BJ (cell line): ENCODE measurements around the gene DPRX. TPM values are rescaled to one million over a fixed set of nuclear protein-coding genes. Genes with fewer than 3 reads are reported as not detected.

ENCODE experiments used
- CTCF ChIA-PET: fragments of 350-600 bp; formaldehyde crosslinking; extraction: SDS; loops from one replicate; lab custom pipeline; 2021; ENCODE audit warnings: antibody characterized with exemption, inconsistent platforms; lab: Yijun Ruan, JAX
- POLR2A ChIA-PET: fragments of 300-600 bp; sonication (Branson Sonifier 250); formaldehyde crosslinking; extraction: SDS; loops from one replicate; lab custom pipeline; 2021; ENCODE audit warnings: antibody characterized with exemption; lab: Charles Lee
- DNase-seq: peaks from one replicate; pipeline ENCODE4 v3.0.0-alpha.2; 2011; ENCODE audit warnings: low read depth
- H3K27me3 ChIP-seq: 2 replicates; pipeline ENCODE4 v1.6.0; 2011; ENCODE audit warnings: low read length; ENCODE audit not compliant: control insufficient read depth, insufficient read depth
- H3K36me3 ChIP-seq: 2 replicates; pipeline ENCODE4 v1.5.1; 2011; ENCODE audit warnings: low read length; ENCODE audit not compliant: control insufficient read depth, insufficient read depth
- H3K4me3 ChIP-seq: 2 replicates; pipeline ENCODE4 v1.5.1; 2011; ENCODE audit warnings: low read depth, mild to moderate bottlenecking, control low read depth, low read length
- polyA plus RNA-seq: library from polyadenylated mRNA; depleted of rRNA; stranded (reverse); fragments of >200 nt; gene quantifications from 2 replicates; pipeline ENCODE4 v1.2.3, GENCODE V29; 2011; rRNA removed
- small RNA-seq: library from RNA; depleted of rRNA; stranded (forward); fragments of <200 nt; gene quantifications from one replicate; pipeline ENCODE3, GENCODE V24; 2012; ENCODE audit warnings: low replicate concordance, low read depth; ENCODE audit not compliant: insufficient read length
- TF ChIP-seq, protein P1 (sequence below): IDR thresholded peaks from 2 replicates; pipeline ENCODE4 v1.5.1; 2011; ENCODE audit warnings: low read depth, mild to moderate bottlenecking, control low read depth, inconsistent platforms, low read length, moderate library complexity; ENCODE audit not compliant: insufficient read depth

DPRX gene
- polyA plus RNA-seq, 1 experiment, result not detected

DNA sequence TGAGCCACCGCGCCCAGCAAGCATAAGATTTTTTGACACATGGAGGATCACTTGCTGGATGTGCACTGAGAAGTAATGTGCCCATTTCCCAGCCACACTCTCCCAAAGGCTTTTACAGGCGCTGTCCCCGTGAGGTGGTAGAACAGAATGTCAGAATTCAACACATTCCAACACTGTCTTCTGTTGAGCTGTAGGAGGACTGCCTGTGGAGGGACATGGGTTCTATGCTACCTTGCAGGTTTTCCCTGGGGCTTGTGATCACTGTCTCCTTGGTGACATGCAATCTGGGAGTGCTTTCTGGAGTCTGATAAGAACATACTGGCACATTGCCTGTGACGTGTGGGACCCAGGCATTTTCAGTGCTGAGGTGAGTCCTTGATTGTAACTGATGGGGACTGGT lies 38.5 kb downstream of the DPRX start:
- CTCF ChIA-PET, result interaction anchor here (1.2 kb wide), 1 partner anchor 11 kb away, joined by 3 read pairs; no protein-coding TSS in a partner anchor
- POLR2A ChIA-PET, result no interaction called here
- TF ChIP-seq, protein P1, sequence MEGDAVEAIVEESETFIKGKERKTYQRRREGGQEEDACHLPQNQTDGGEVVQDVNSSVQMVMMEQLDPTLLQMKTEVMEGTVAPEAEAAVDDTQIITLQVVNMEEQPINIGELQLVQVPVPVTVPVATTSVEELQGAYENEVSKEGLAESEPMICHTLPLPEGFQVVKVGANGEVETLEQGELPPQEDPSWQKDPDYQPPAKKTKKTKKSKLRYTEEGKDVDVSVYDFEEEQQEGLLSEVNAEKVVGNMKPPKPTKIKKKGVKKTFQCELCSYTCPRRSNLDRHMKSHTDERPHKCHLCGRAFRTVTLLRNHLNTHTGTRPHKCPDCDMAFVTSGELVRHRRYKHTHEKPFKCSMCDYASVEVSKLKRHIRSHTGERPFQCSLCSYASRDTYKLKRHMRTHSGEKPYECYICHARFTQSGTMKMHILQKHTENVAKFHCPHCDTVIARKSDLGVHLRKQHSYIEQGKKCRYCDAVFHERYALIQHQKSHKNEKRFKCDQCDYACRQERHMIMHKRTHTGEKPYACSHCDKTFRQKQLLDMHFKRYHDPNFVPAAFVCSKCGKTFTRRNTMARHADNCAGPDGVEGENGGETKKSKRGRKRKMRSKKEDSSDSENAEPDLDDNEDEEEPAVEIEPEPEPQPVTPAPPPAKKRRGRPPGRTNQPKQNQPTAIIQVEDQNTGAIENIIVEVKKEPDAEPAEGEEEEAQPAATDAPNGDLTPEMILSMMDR, result no peak
- DNase-seq, result no peak
- H3K4me3 ChIP-seq, result no peak overlapping the region
- no peaks in the 10 kb centered on the region for H3K36me3 ChIP-seq
- no peaks in the 10 kb centered on the region for H3K27me3 ChIP-seq

GRCh38 chr19:53671663-53672062 lies 39.9 kb downstream of the DPRX start:
- Histone ChIP-seq H3K27me3 (no peaks in the 10 kb centered on the region), H3K36me3 (no peaks in the 10 kb centered on the region), H3K4me3 (no peak overlapping the region)
- TF ChIP-seq, protein P1, result no peak
- DNase-seq, result no peak
- POLR2A ChIA-PET, result no interaction called here
- CTCF ChIA-PET, result interaction anchor here (1.2 kb wide), 1 partner anchor 10 kb away, joined by 3 read pairs; no protein-coding TSS in a partner anchor

Small RNA genes within 50 kb of the gene (small RNA-seq; reads per million reads assigned to genes)
- gene MIR1323 (not detected), gene MIR498 (not detected), gene MIR512-1 (not detected), gene MIR512-2 (not detected), gene MIR515-1 (not detected), gene MIR515-2 (not detected), gene MIR519C (0.84 reads per million), gene MIR519E (not detected), gene MIR520E (not detected), gene RNU6-698P (not detected)

Other genes starting within 250 kb of the DPRX start
- gene ZNF765, start 236.8 kb upstream of the DPRX start, polyA plus RNA-seq, result 2.9 and 3.9 TPM in 2 replicates
- 5.6 and 8.7 TPM in 2 replicates for gene ZNF761, start 200.0 kb upstream of the DPRX start, polyA plus RNA-seq
- 0.60 and 1.5 TPM in 2 replicates for gene ZNF813, start 164.3 kb upstream of the DPRX start, polyA plus RNA-seq
- gene ZNF331, start 93.9 kb upstream of the DPRX start, polyA plus RNA-seq, result 4.8 and 6.1 TPM in 2 replicates
- gene NLRP12, start 192.3 kb downstream of the DPRX start, polyA plus RNA-seq, result not detected in 2 replicates
- gene MYADM, start 235.9 kb downstream of the DPRX start, polyA plus RNA-seq, result 92.9 and 134 TPM in 2 replicates